Kidney epithelial cell (primary cell): ENCODE results near the gene AGPAT3. TPM values are rescaled to one million over a fixed set of nuclear protein-coding genes. Genes with fewer than 3 reads are reported as not detected.
A peak's percentile ranks its signal among the peaks of the same experiment; 100 is the strongest.

Experiments used
- DNase-seq: peaks from one replicate; pipeline ENCODE4 v3.0.0-alpha.2; 2010; ENCODE audit warnings: low read depth
- H3K27me3 ChIP-seq: 2 replicates; pipeline ENCODE4 v1.6.0; 2011; ENCODE audit warnings: low read length; ENCODE audit not compliant: control insufficient read depth, insufficient read depth
- H3K36me3 ChIP-seq: 2 replicates; pipeline ENCODE4 v1.5.1; 2011; ENCODE audit warnings: low read length; ENCODE audit not compliant: control insufficient read depth, insufficient read depth
- H3K4me3 ChIP-seq: 2 replicates; pipeline ENCODE4 v1.5.1; 2011; ENCODE audit warnings: low read depth, mild to moderate bottlenecking, control low read depth, low read length
- total RNA-seq: library from RNA; depleted of rRNA; stranded (reverse); fragments of >200 nt; gene quantifications from 2 replicates; pipeline ENCODE4 v1.2.3, GENCODE V29; 2015
- TF ChIP-seq, protein P1 (sequence below): IDR thresholded peaks from 2 replicates; pipeline ENCODE4 v1.5.1; 2011; ENCODE audit warnings: mild to moderate bottlenecking, moderate library complexity, low read length, control low read depth, inconsistent platforms; ENCODE audit not compliant: insufficient read depth, poor library complexity, severe bottlenecking

Gene AGPAT3
- total RNA-seq, 1 donor from 2014 or later: 62.3 TPM

DNA sequence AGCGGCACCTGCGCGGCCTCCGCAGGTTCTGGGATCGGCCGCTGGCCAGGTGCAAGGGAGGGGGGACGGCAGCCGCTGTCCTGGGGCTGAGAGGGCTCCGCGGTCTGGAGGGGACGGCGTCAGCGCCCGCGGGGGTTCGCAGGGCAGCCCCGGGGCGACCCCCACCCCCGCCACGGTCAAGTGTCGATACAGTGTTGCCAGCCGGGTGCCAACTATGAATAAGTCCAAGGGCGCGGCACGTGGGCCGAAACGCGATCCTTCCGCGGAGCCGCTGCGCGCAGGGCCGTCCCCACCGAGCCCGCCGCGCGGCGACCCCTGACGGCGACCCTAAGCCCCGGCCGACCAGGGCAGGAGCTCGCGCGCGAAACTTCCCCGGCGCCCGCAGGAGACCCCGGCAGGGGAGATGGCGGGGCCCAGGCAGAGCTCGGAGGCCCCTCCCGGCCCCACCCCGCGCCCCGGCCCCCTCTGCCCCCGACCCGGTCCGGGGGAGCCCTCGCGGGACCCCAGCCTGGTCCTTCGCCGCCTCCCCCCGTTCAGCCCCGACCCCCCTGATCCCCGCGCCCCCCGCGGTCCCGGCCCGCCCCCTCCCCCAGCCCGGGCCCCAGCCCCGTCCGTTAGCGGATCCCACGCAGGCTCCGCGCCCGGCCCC, 586 bp upstream of the AGPAT3 start:
- peak overlapping the region; percentile 65 for H3K4me3 ChIP-seq
- no peaks in the 10 kb centered on the region for H3K36me3 ChIP-seq
- H3K27me3 ChIP-seq: no peaks in the 10 kb centered on the region
- DNase-seq: no peak
- TF ChIP-seq, protein P1, sequence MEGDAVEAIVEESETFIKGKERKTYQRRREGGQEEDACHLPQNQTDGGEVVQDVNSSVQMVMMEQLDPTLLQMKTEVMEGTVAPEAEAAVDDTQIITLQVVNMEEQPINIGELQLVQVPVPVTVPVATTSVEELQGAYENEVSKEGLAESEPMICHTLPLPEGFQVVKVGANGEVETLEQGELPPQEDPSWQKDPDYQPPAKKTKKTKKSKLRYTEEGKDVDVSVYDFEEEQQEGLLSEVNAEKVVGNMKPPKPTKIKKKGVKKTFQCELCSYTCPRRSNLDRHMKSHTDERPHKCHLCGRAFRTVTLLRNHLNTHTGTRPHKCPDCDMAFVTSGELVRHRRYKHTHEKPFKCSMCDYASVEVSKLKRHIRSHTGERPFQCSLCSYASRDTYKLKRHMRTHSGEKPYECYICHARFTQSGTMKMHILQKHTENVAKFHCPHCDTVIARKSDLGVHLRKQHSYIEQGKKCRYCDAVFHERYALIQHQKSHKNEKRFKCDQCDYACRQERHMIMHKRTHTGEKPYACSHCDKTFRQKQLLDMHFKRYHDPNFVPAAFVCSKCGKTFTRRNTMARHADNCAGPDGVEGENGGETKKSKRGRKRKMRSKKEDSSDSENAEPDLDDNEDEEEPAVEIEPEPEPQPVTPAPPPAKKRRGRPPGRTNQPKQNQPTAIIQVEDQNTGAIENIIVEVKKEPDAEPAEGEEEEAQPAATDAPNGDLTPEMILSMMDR: no peak

DNA sequence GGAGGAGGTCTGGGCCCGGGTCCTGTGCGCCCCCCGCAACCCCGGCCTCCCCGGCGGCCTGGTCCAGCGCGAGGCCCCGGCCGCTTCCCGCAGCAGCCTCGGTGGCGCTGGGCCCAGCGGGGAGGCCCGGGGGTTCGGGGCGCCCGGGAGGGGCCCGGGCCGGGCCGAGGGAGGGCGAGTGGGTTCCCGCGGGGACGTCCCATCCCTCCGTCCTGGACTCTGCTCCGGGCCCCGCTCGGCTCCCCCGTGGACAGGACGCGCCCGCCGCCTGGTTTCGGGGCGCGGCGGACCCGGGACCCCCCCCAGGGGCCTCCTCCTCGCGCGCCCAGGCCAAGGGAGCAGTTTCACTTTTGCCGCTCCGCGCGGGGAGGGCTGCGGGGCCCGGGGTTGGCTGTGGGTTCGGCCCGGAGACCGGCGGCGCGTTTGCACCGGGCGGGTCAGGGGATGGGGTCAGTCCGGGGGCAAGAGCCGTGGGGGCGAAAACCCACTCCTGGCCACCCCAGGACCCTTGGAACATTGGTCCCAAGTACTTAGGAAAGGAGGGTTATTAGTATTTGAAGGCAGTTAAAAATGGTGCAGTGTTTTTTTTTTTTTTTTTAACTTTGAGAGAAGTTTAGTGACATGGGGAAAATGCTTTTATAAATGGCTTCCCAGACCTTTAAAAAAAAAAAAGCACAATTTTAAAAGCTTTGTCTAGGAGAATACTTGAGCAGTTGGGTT, 677 bp downstream of the AGPAT3 start:
- Histone ChIP-seq H3K4me3 (peak overlapping the region; percentile 65), H3K36me3 (no peaks in the 10 kb centered on the region), H3K27me3 (no peaks in the 10 kb centered on the region)
- TF ChIP-seq, protein P1: no peak
- DNase-seq: no peak

DNA sequence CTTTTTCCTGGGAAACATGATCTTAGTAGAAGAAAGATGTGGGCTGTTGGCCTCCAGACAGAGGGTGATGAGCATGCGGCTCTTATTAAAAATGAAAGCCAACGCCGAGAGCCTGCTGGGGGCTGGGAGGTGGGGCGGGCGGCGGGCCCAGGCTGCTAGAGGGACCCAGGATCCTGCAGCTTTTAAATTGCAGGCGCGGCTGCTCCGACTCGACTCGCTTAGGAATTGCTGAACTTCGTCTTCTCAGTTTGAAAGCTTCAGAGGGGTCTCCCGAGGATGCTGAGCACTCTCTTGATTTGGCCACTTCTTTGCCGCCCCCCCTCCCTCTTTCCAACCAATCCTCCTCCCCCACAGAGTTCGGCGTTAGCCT, 1.2 kb downstream of the AGPAT3 start:
- Histone ChIP-seq H3K4me3 (peak overlapping the region; percentile 65), H3K36me3 (no peaks in the 10 kb centered on the region), H3K27me3 (no peaks in the 10 kb centered on the region)
- TF ChIP-seq, protein P1: no peak
- no peak for DNase-seq

GRCh38 chr21:43866659-43867331, 1.8 kb downstream of the AGPAT3 start:
- TF ChIP-seq, protein P1: no peak
- no peaks in the 10 kb centered on the region for H3K27me3 ChIP-seq
- DNase-seq: no peak
- no peaks in the 10 kb centered on the region for H3K36me3 ChIP-seq
- H3K4me3 ChIP-seq: peak overlapping the region; percentile 65

- DNase-seq: no peak
- H3K4me3 ChIP-seq: no peak overlapping the region
- H3K27me3 ChIP-seq: no peaks in the 10 kb centered on the region
- TF ChIP-seq, protein P1: no peak
- H3K36me3 ChIP-seq: no peaks in the 10 kb centered on the region
Measured at GRCh38 chr21:43867332-43867703, 2.3 kb downstream of the AGPAT3 start.
